HFFc6 (cell line): ENCODE measurements around the gene JAKMIP1. TPM values are rescaled to one million over a fixed set of nuclear protein-coding genes. Genes with fewer than 3 reads are reported as not detected.
"Not testable (repeated sequence)": the region's sequence is repeated elsewhere in the genome, so short reads cannot be mapped to it uniquely, and the experiment has no call there.

Source experiments
- DNase-seq: peaks from one replicate; pipeline ENCODE4 v3.0.0-alpha.2; 2018
- H3K27ac Mint-ChIP-seq: 2 replicates; pipeline ENCODE4 v1.8.0; 2020; ENCODE audit warnings: mild to moderate bottlenecking, mixed read lengths
- H3K27me3 Mint-ChIP-seq: 2 replicates; pipeline ENCODE4 v1.8.0; 2021; ENCODE audit warnings: mild to moderate bottlenecking, moderate library complexity, mixed read lengths; ENCODE audit not compliant: insufficient read depth
- H3K36me3 Mint-ChIP-seq: 2 replicates; pipeline ENCODE4 v1.8.0; 2021; ENCODE audit warnings: low read depth, mixed read lengths
- H3K4me1 Mint-ChIP-seq: 2 replicates; pipeline ENCODE4 v1.8.0; 2020; ENCODE audit warnings: low read depth, mixed read lengths
- H3K4me3 Mint-ChIP-seq: 2 replicates; pipeline ENCODE4 v1.8.0; 2020; ENCODE audit warnings: mild to moderate bottlenecking, moderate library complexity, mixed read lengths
- H3K9me3 Mint-ChIP-seq: 2 replicates; pipeline ENCODE4 v1.8.0; 2020; ENCODE audit warnings: mild to moderate bottlenecking, mixed read lengths
- CTCF ChIP-seq: fragments of 200-600 bp; sonication (generic); IDR thresholded peaks from 2 replicates; pipeline ENCODE4 v1.5.0; 2021; ENCODE audit warnings: antibody characterized with exemption, mild to moderate bottlenecking
- total RNA-seq, 6 experiments: library from RNA; stranded (reverse); fragmentation: NEBNext Ultra II Directional; extraction: Animal tissue kit (Norgen Biotek cat#: 25700); gene quantifications; 2 replicates in 1 of 6; 3 replicates in 5 of 6; pipeline ENCODE4 v1.2.3, GENCODE V29; 2021

Gene JAKMIP1
- total RNA-seq, 6 experiments from 2014 or later: not detected

DNA sequence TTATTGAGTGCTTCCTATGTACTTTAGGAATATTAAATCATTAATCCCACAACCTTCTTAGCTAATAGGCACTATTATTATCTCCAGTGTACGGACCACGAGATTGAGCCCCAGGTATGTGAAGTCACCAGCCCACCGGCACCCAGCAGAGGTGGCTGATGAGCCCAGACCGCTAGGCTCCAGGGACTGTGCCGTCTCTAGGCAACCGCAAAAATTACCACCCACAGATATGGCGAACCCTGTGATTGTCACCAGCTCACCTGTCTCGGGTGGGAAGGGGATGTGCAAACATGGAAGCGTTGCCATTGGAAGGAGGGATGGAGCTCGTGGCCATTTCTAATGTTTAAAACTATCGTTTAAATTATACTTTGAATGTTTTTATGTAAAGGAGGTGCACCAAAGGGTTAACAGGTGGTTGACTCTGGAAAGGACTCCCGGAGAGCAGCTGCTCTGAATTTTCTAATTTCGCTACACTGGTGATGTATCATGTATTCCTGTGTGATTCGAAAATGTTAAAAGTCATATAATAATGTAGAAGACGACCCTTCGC lies 21.0 kb upstream of the JAKMIP1 start:
- Mint-ChIP-seq H3K9me3 (peaks cover 14% of the 10 kb centered on the region), H3K4me1 (no peaks in the 10 kb centered on the region), H3K36me3 (no peaks in the 10 kb centered on the region), H3K27me3 (peaks cover 1% of the 10 kb centered on the region; the same call in 1 of the 2 replicates), H3K4me3 (no peak overlapping the region), H3K27ac (no peak overlapping the region)
- no peak for DNase-seq
- no peak for TF ChIP-seq CTCF

DNA sequence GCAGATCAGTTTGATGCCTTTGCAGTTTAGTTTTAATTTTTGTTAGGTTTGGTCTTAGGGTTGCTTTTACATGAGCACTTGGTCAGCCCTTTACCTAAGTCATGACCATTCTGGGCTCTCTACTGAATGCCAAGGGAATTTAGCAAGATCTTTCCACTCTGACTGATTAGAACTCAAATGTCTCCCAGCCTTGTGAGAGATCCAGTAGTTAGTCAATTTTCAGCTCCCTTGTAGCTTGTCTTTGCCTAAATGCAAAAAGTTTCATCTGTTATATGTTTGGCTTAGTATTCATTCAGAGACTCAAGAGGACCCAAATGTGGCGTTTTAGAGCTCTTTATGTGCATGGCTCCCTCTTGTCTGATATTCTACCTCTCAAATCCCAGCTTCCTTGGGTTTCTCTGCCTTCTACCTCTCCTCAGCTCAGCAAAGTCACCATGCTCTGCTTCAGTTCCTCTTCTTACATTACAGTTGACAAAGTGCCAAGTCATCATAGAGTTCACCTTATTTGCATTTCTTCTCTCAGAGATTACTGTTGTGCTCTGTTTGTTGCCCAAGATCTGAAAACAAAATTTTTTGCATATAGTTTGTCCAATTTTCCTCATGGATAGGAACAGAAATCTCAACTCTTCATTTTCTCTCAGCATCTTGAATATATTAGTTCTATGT lies 17.5 kb upstream of the JAKMIP1 start:
- no peaks in the 10 kb centered on the region; the same call in 1 of the 2 replicates for H3K27me3 Mint-ChIP-seq
- H3K4me3 Mint-ChIP-seq: no peak overlapping the region
- H3K9me3 Mint-ChIP-seq: peaks cover 10% of the 10 kb centered on the region
- H3K4me1 Mint-ChIP-seq: no peaks in the 10 kb centered on the region
- H3K36me3 Mint-ChIP-seq: no peaks in the 10 kb centered on the region
- no peak overlapping the region for H3K27ac Mint-ChIP-seq
- TF ChIP-seq CTCF: no peak
- DNase-seq: no peak

GRCh38 chr4:6216588-6216987 lies 16.2 kb upstream of the JAKMIP1 start:
- H3K36me3 Mint-ChIP-seq: no peaks in the 10 kb centered on the region
- H3K4me3 Mint-ChIP-seq: no peak overlapping the region
- H3K9me3 Mint-ChIP-seq: peaks cover 5% of the 10 kb centered on the region

GRCh38 chr4:6209921-6210320 lies 9.6 kb upstream of the JAKMIP1 start:
- peaks cover 11% of the 10 kb centered on the region; the same call in 1 of the 2 replicates for H3K9me3 Mint-ChIP-seq
- no peak for TF ChIP-seq CTCF
- H3K27ac Mint-ChIP-seq: no peak overlapping the region
- no peak overlapping the region for H3K4me3 Mint-ChIP-seq
- H3K4me1 Mint-ChIP-seq: no peaks in the 10 kb centered on the region
- H3K36me3 Mint-ChIP-seq: no peaks in the 10 kb centered on the region
- DNase-seq: no peak
- H3K27me3 Mint-ChIP-seq: peaks cover 3% of the 10 kb centered on the region; the same call in 1 of the 2 replicates

More at GRCh38 chr4:6216588-6216987, 16.2 kb upstream of the JAKMIP1 start:
- Mint-ChIP-seq H3K4me1 (no peaks in the 10 kb centered on the region), H3K27ac (no peak overlapping the region), H3K27me3 (no peaks in the 10 kb centered on the region; the same call in 1 of the 2 replicates)
- TF ChIP-seq CTCF: no peak
- DNase-seq: no peak

GRCh38 chr4:6209291-6209690 lies 8.9 kb upstream of the JAKMIP1 start:
- not testable (repeated sequence) for H3K36me3 Mint-ChIP-seq, H3K4me3 Mint-ChIP-seq, H3K4me1 Mint-ChIP-seq, H3K27me3 Mint-ChIP-seq, DNase-seq, H3K27ac Mint-ChIP-seq
- H3K9me3 Mint-ChIP-seq: peaks cover 11% of the 10 kb centered on the region; the same call in 1 of the 2 replicates

- TF ChIP-seq CTCF: no peak
- Mint-ChIP-seq H3K4me3 (no peak overlapping the region), H3K27me3 (peaks cover 3% of the 10 kb centered on the region; the same call in 1 of the 2 replicates), H3K36me3 (no peaks in the 10 kb centered on the region), H3K27ac (no peak overlapping the region), H3K4me1 (no peaks in the 10 kb centered on the region), H3K9me3 (peaks cover 11% of the 10 kb centered on the region; the same call in 1 of the 2 replicates)
- no peak for DNase-seq
Observed at GRCh38 chr4:6208416-6208815, 8.1 kb upstream of the JAKMIP1 start.
